WTC11 (cell line): ENCODE measurements around the gene NLGN4X. TPM values are rescaled to one million over a fixed set of nuclear protein-coding genes. Genes with fewer than 3 reads are reported as not detected.

Experiments used
- ATAC-seq: fragments of 200-7000 bp; cut with Tn5 transposase; 2 replicates; pipeline ENCODE4 v1.10.0; 2021; ENCODE audit warnings: mild to moderate bottlenecking, moderate library complexity
- CTCF ChIA-PET: fragments of 300-600 bp; sonication (Branson Sonifier 250); formaldehyde crosslinking; loops from one replicate; lab custom pipeline; 2021; ENCODE audit warnings: antibody characterized with exemption; lab: Charles Lee
- POLR2A ChIA-PET: fragments of 350-600 bp; sonication (Branson Sonifier 250); formaldehyde crosslinking; loops from one replicate; lab custom pipeline; 2021; ENCODE audit warnings: antibody characterized with exemption; lab: Charles Lee
- DNase-seq: peaks from one replicate; pipeline ENCODE4 v3.0.0; 2021; ENCODE audit warnings: low spot score
- H3K27ac Mint-ChIP-seq: 2 replicates; pipeline ENCODE4 v1.8.0; 2021; ENCODE audit warnings: mixed read lengths
- H3K27me3 Mint-ChIP-seq: 2 replicates; pipeline ENCODE4 v1.8.0; 2021; ENCODE audit warnings: low read depth, mild to moderate bottlenecking, moderate library complexity, mixed read lengths
- H3K36me3 Mint-ChIP-seq: 2 replicates; pipeline ENCODE4 v1.8.0; 2021; ENCODE audit warnings: mixed read lengths
- H3K4me1 Mint-ChIP-seq: 2 replicates; pipeline ENCODE4 v1.8.0; 2022; ENCODE audit warnings: mixed read lengths
- H3K4me3 Mint-ChIP-seq: 2 replicates; pipeline ENCODE4 v1.8.0; 2021; ENCODE audit warnings: mild to moderate bottlenecking, moderate library complexity, mixed read lengths
- H3K9me3 Mint-ChIP-seq: 2 replicates; pipeline ENCODE4 v1.8.0; 2021; ENCODE audit warnings: mixed read lengths
- EMX1 ChIP-seq: fragments of 250-450 bp; sonication (Bioruptor Pico); IDR thresholded peaks from 2 replicates; pipeline ENCODE4 v1.8.0; 2021; ENCODE audit warnings: mild to moderate bottlenecking
- FOXP1 ChIP-seq: sonication (generic); formaldehyde crosslinking; IDR thresholded peaks from 2 replicates; pipeline ENCODE4 v1.8.0; 2022; ENCODE audit warnings: missing genetic modification reagents, mild to moderate bottlenecking, moderate library complexity, borderline replicate concordance
- GABPB1 ChIP-seq: sonication (generic); formaldehyde crosslinking; IDR thresholded peaks from 2 replicates; pipeline ENCODE4 v1.8.1; 2023; ENCODE audit warnings: mild to moderate bottlenecking, missing genetic modification reagents
- GTF2I ChIP-seq: fragments of 250-450 bp; sonication (Bioruptor Pico); conservative IDR thresholded peaks from 2 replicates; pipeline ENCODE4 v1.4.0; 2021; ENCODE audit warnings: mild to moderate bottlenecking
- IRF2 ChIP-seq: sonication (generic); formaldehyde crosslinking; IDR thresholded peaks from 2 replicates; pipeline ENCODE4 v1.8.0; 2022; ENCODE audit warnings: low read depth, missing genetic modification reagents, borderline replicate concordance
- JAZF1 ChIP-seq: fragments of 250-450 bp; sonication (Bioruptor Pico); IDR thresholded peaks from 2 replicates; pipeline ENCODE4 v1.9.0; 2021; ENCODE audit warnings: moderate library complexity, mild to moderate bottlenecking, inconsistent platforms
- KAT7 ChIP-seq: sonication (generic); formaldehyde crosslinking; IDR thresholded peaks from 2 replicates; pipeline ENCODE4 v1.8.1; 2023; ENCODE audit warnings: missing genetic modification reagents, mild to moderate bottlenecking, borderline replicate concordance
- NFATC4 ChIP-seq: fragments of 250-450 bp; sonication (Bioruptor Pico); IDR thresholded peaks from 2 replicates; pipeline ENCODE4 v1.9.0; 2021; ENCODE audit warnings: mild to moderate bottlenecking
- NFYB ChIP-seq: sonication (generic); formaldehyde crosslinking; conservative IDR thresholded peaks from 2 replicates; pipeline ENCODE4 v1.8.0; 2022; ENCODE audit warnings: low read depth, missing genetic modification reagents
- RELA ChIP-seq: sonication (generic); formaldehyde crosslinking; IDR thresholded peaks from 2 replicates; pipeline ENCODE4 v1.8.1; 2022; ENCODE audit warnings: missing genetic modification reagents, mild to moderate bottlenecking, borderline replicate concordance
- TEAD4 ChIP-seq: sonication (generic); formaldehyde crosslinking; IDR thresholded peaks from 2 replicates; pipeline ENCODE4 v1.8.0; 2022; ENCODE audit warnings: mild to moderate bottlenecking, missing genetic modification reagents
- ZNF121 ChIP-seq: sonication (generic); formaldehyde crosslinking; IDR thresholded peaks from 2 replicates; pipeline ENCODE4 v1.8.0; 2023; ENCODE audit warnings: missing genetic modification reagents
- ZNF232 ChIP-seq: sonication (generic); formaldehyde crosslinking; IDR thresholded peaks from 2 replicates; pipeline ENCODE4 v1.8.0; 2022; ENCODE audit warnings: mild to moderate bottlenecking, missing genetic modification reagents
- ZNF263 ChIP-seq: sonication (generic); formaldehyde crosslinking; IDR thresholded peaks from 2 replicates; pipeline ENCODE4 v1.8.1; 2022; ENCODE audit warnings: low read depth, mild to moderate bottlenecking, moderate library complexity, missing genetic modification reagents
- ZNF396 ChIP-seq: fragments of 250-450 bp; sonication (Bioruptor Pico); IDR thresholded peaks from 2 replicates; pipeline ENCODE4 v1.8.0; 2021; ENCODE audit warnings: mild to moderate bottlenecking, moderate library complexity, borderline replicate concordance
- total RNA-seq: library from RNA; stranded (reverse); gene quantifications from 3 replicates; pipeline ENCODE4 v1.2.3, GENCODE V29; 2021
- TF ChIP-seq, protein P1 (sequence below): sonication (generic); formaldehyde crosslinking; IDR thresholded peaks from 2 replicates; pipeline ENCODE4 v1.8.1; 2022; ENCODE audit warnings: mild to moderate bottlenecking, missing genetic modification reagents, moderate library complexity, borderline replicate concordance
- TF ChIP-seq, protein P2 (sequence below): sonication (generic); formaldehyde crosslinking; IDR thresholded peaks from 2 replicates; pipeline ENCODE4 v1.8.1; 2023; ENCODE audit warnings: mild to moderate bottlenecking, missing genetic modification reagents, moderate library complexity
- TF ChIP-seq, protein P3 (sequence below): sonication (generic); formaldehyde crosslinking; conservative IDR thresholded peaks from 2 replicates; pipeline ENCODE4 v1.8.1; 2023; ENCODE audit warnings: mild to moderate bottlenecking, low read depth, missing genetic modification reagents, moderate library complexity
- TF ChIP-seq, protein P4 (sequence below): sonication (generic); formaldehyde crosslinking; IDR thresholded peaks from 2 replicates; pipeline ENCODE4 v1.8.0; 2022; ENCODE audit warnings: mild to moderate bottlenecking, missing genetic modification reagents
- TF ChIP-seq, protein P5 (sequence below): sonication (generic); formaldehyde crosslinking; IDR thresholded peaks from 2 replicates; pipeline ENCODE4 v1.8.0; 2023; ENCODE audit warnings: mild to moderate bottlenecking, missing genetic modification reagents
- TF ChIP-seq, protein P6 (sequence below): fragments of 250-450 bp; sonication (Bioruptor Pico); conservative IDR thresholded peaks from 2 replicates; pipeline ENCODE4 v1.9.0; 2021; ENCODE audit warnings: mild to moderate bottlenecking
- TF ChIP-seq, protein P7 (sequence below): sonication (generic); formaldehyde crosslinking; IDR thresholded peaks from 2 replicates; pipeline ENCODE4 v1.8.0; 2023; ENCODE audit warnings: missing genetic modification reagents

NLGN4X gene
- total RNA-seq, 1 experiment from 2014 or later = 53.8 TPM

DNA sequence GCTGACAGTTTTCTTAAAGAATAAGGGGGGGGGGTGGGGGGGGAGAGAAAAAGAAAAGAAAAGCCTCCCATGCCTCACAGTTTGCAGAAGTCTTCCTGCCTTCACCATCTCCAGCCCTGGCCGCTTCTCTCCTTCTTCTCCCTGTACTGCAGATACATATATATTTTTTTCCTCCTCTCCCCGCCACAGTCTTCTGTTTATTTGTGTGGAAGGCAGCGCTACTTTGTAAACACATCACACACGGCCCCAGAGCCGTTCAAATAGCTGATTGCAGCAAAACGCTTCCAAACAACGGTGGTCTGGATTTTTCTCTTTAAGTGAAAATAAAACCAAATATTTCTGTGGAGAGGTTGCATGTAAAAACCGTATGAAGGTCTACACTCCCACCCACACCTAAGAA is 732 bp downstream of the NLGN4X start:
- Mint-ChIP-seq H3K27me3 (peaks cover 2% of the 10 kb centered on the region; the same call in 1 of the 2 replicates), H3K4me3 (peak overlapping the region; percentile 92), H3K9me3 (no peaks in the 10 kb centered on the region), H3K4me1 (peaks cover 29% of the 10 kb centered on the region), H3K27ac (no peak overlapping the region), H3K36me3 (no peaks in the 10 kb centered on the region; the same call in 1 of the 2 replicates)
- ATAC-seq (no peak), DNase-seq (no peak)
- ChIA-PET POLR2A (no interaction called here), CTCF (no interaction called here)
- no peak for TF ChIP-seq GABPB1
- no peak for TF ChIP-seq TEAD4
- TF ChIP-seq RELA (CRISPR knock-in tag) = no peak
- TF ChIP-seq GTF2I (CRISPR knock-in tag) = no peak
- TF ChIP-seq, protein P1, sequence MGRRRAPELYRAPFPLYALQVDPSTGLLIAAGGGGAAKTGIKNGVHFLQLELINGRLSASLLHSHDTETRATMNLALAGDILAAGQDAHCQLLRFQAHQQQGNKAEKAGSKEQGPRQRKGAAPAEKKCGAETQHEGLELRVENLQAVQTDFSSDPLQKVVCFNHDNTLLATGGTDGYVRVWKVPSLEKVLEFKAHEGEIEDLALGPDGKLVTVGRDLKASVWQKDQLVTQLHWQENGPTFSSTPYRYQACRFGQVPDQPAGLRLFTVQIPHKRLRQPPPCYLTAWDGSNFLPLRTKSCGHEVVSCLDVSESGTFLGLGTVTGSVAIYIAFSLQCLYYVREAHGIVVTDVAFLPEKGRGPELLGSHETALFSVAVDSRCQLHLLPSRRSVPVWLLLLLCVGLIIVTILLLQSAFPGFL = no peak
- TF ChIP-seq IRF2 = no peak
- no peak for TF ChIP-seq EMX1 (CRISPR knock-in tag)
- TF ChIP-seq, protein P2, sequence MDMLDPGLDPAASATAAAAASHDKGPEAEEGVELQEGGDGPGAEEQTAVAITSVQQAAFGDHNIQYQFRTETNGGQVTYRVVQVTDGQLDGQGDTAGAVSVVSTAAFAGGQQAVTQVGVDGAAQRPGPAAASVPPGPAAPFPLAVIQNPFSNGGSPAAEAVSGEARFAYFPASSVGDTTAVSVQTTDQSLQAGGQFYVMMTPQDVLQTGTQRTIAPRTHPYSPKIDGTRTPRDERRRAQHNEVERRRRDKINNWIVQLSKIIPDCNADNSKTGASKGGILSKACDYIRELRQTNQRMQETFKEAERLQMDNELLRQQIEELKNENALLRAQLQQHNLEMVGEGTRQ (CRISPR knock-in tag) = no peak
- TF ChIP-seq, protein P3, sequence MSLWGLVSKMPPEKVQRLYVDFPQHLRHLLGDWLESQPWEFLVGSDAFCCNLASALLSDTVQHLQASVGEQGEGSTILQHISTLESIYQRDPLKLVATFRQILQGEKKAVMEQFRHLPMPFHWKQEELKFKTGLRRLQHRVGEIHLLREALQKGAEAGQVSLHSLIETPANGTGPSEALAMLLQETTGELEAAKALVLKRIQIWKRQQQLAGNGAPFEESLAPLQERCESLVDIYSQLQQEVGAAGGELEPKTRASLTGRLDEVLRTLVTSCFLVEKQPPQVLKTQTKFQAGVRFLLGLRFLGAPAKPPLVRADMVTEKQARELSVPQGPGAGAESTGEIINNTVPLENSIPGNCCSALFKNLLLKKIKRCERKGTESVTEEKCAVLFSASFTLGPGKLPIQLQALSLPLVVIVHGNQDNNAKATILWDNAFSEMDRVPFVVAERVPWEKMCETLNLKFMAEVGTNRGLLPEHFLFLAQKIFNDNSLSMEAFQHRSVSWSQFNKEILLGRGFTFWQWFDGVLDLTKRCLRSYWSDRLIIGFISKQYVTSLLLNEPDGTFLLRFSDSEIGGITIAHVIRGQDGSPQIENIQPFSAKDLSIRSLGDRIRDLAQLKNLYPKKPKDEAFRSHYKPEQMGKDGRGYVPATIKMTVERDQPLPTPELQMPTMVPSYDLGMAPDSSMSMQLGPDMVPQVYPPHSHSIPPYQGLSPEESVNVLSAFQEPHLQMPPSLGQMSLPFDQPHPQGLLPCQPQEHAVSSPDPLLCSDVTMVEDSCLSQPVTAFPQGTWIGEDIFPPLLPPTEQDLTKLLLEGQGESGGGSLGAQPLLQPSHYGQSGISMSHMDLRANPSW (CRISPR knock-in tag) = no peak
- TF ChIP-seq, protein P4, sequence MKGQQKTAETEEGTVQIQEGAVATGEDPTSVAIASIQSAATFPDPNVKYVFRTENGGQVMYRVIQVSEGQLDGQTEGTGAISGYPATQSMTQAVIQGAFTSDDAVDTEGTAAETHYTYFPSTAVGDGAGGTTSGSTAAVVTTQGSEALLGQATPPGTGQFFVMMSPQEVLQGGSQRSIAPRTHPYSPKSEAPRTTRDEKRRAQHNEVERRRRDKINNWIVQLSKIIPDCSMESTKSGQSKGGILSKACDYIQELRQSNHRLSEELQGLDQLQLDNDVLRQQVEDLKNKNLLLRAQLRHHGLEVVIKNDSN (CRISPR knock-in tag) = no peak
- TF ChIP-seq, protein P5, sequence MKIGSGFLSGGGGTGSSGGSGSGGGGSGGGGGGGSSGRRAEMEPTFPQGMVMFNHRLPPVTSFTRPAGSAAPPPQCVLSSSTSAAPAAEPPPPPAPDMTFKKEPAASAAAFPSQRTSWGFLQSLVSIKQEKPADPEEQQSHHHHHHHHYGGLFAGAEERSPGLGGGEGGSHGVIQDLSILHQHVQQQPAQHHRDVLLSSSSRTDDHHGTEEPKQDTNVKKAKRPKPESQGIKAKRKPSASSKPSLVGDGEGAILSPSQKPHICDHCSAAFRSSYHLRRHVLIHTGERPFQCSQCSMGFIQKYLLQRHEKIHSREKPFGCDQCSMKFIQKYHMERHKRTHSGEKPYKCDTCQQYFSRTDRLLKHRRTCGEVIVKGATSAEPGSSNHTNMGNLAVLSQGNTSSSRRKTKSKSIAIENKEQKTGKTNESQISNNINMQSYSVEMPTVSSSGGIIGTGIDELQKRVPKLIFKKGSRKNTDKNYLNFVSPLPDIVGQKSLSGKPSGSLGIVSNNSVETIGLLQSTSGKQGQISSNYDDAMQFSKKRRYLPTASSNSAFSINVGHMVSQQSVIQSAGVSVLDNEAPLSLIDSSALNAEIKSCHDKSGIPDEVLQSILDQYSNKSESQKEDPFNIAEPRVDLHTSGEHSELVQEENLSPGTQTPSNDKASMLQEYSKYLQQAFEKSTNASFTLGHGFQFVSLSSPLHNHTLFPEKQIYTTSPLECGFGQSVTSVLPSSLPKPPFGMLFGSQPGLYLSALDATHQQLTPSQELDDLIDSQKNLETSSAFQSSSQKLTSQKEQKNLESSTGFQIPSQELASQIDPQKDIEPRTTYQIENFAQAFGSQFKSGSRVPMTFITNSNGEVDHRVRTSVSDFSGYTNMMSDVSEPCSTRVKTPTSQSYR = no peak
- TF ChIP-seq ZNF121 (CRISPR knock-in tag) = no peak
- no peak for TF ChIP-seq ZNF263 (CRISPR knock-in tag)

DNA sequence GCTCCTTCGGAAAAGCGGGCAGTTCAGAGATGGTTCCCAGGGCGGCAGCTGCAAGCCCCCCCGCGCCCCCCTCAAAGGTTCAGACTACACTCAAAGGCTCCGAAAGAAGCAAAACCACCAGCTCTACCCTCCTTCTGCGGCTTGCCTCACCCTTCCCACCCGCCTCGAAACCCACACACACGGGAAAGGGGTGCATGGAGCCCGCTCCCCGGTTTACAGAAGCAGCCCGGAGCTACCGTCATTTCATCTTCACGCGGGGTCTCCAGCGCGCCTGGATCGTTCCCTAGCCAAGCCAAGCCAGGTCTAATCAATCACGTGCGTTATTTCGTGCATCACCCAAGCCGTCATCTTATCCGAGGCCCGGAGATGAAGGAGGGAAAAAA is 1.2 kb downstream of the NLGN4X start:
- DNase-seq = peak; percentile 12
- ATAC-seq = no peak
- H3K4me1 Mint-ChIP-seq = peaks cover 33% of the 10 kb centered on the region
- no peaks in the 10 kb centered on the region for H3K9me3 Mint-ChIP-seq
- ChIA-PET CTCF (no interaction called here), POLR2A (no interaction called here)
- H3K27me3 Mint-ChIP-seq = peaks cover 2% of the 10 kb centered on the region; the same call in 1 of the 2 replicates
- H3K27ac Mint-ChIP-seq = no peak overlapping the region
- H3K36me3 Mint-ChIP-seq = no peaks in the 10 kb centered on the region; the same call in 1 of the 2 replicates
- peak overlapping the region; percentile 92 for H3K4me3 Mint-ChIP-seq
- TF ChIP-seq, protein P6, sequence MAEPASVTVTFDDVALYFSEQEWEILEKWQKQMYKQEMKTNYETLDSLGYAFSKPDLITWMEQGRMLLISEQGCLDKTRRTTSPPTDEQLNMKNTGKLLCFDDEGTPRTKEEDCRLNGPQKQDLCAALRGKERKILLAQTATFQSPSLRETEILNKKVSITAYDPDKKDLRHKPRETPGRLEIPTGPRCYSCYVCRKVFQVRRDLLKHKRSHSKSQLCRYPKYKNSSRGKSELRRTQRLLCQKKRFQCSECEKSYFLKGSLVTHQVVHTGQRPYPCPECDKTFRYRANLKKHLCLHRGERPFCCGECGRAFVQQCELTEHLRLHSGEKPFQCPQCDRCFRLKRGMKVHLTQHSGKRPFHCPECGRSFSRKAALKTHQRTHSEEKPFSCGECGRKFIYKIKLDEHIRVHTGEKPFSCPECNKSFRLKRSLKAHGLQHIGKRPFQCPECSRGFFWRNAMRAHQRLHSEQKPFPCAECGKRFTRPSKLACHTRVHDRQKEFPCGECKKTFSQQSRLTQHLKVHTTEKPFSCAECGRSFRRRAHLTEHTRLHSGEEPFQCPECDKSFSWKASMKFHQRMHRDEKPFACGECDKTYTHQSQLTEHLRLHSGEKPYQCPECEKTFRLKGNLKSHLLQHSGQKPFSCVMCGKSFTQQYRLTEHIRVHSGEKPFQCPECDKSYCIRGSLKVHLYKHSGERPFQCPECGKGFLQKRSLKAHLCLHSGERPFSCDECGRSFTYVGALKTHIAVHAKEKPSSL (CRISPR knock-in tag) = no peak
- TF ChIP-seq KAT7 (no peak), FOXP1 (CRISPR knock-in tag) (no peak), NFATC4 (CRISPR knock-in tag) (no peak), ZNF232 (CRISPR knock-in tag) (no peak), ZNF396 (CRISPR knock-in tag) (no peak), ZNF121 (CRISPR knock-in tag) (no peak), NFYB (CRISPR knock-in tag) (no peak), JAZF1 (CRISPR knock-in tag) (no peak)
- TF ChIP-seq, protein P7, sequence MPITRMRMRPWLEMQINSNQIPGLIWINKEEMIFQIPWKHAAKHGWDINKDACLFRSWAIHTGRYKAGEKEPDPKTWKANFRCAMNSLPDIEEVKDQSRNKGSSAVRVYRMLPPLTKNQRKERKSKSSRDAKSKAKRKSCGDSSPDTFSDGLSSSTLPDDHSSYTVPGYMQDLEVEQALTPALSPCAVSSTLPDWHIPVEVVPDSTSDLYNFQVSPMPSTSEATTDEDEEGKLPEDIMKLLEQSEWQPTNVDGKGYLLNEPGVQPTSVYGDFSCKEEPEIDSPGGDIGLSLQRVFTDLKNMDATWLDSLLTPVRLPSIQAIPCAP (CRISPR knock-in tag) = no peak
- TF ChIP-seq, protein P3 (CRISPR knock-in tag) = no peak
